HL-60 (cell line): ENCODE data around the gene GUCA2A.
A peak's percentile ranks its signal among the peaks of the same experiment; 100 is the strongest.

Experiments used
- GABPA ChIP-seq: IDR thresholded peaks from 2 replicates; pipeline ENCODE4 v1.6.1; 2012; ENCODE audit warnings: low read depth
- POLR2AphosphoS5 ChIP-seq: IDR thresholded peaks from 2 replicates; pipeline ENCODE4 v1.6.1; 2012; ENCODE audit warnings: low read depth
- SPI1 ChIP-seq: IDR thresholded peaks from 2 replicates; pipeline ENCODE4 v1.6.1; 2012; ENCODE audit warnings: low read depth, mild to moderate bottlenecking, borderline replicate concordance
- TF ChIP-seq, protein P1 (sequence below): IDR thresholded peaks from one replicate; pipeline ENCODE4 v1.5.1; 2011; ENCODE audit warnings: low read length, control low read depth, inconsistent platforms; ENCODE audit not compliant: insufficient read depth
- TF ChIP-seq, protein P2 (sequence below): IDR thresholded peaks from 2 replicates; pipeline ENCODE4 v1.6.1; 2012; ENCODE audit warnings: low read depth; ENCODE audit not compliant: insufficient replicate concordance

DNA sequence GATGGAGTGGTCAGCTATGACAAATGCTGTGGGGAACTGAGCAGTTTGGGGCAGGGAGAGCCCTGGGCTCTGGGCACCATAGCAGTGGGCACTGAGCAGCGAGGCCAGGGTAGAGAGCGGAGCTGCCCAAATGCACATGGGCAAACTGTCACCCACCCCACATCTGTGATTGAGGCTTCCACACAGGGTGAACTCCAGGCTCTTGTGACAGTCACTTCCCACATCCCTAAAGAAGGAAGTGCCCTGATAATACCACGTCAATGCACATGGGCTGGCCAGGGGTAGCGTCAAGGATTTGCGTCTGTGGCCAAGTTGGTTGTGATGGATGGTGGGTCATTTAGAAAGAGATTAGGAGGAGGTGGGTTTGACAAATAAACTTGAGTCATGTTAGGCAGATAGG lies 13.9 kb downstream of the GUCA2A start:
- TF ChIP-seq, protein P1, sequence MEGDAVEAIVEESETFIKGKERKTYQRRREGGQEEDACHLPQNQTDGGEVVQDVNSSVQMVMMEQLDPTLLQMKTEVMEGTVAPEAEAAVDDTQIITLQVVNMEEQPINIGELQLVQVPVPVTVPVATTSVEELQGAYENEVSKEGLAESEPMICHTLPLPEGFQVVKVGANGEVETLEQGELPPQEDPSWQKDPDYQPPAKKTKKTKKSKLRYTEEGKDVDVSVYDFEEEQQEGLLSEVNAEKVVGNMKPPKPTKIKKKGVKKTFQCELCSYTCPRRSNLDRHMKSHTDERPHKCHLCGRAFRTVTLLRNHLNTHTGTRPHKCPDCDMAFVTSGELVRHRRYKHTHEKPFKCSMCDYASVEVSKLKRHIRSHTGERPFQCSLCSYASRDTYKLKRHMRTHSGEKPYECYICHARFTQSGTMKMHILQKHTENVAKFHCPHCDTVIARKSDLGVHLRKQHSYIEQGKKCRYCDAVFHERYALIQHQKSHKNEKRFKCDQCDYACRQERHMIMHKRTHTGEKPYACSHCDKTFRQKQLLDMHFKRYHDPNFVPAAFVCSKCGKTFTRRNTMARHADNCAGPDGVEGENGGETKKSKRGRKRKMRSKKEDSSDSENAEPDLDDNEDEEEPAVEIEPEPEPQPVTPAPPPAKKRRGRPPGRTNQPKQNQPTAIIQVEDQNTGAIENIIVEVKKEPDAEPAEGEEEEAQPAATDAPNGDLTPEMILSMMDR, result no peak
- TF ChIP-seq GABPA (no peak), POLR2AphosphoS5 (no peak), SPI1 (peak; percentile 34; the same call in 1 of the 2 replicates)
- TF ChIP-seq, protein P2, sequence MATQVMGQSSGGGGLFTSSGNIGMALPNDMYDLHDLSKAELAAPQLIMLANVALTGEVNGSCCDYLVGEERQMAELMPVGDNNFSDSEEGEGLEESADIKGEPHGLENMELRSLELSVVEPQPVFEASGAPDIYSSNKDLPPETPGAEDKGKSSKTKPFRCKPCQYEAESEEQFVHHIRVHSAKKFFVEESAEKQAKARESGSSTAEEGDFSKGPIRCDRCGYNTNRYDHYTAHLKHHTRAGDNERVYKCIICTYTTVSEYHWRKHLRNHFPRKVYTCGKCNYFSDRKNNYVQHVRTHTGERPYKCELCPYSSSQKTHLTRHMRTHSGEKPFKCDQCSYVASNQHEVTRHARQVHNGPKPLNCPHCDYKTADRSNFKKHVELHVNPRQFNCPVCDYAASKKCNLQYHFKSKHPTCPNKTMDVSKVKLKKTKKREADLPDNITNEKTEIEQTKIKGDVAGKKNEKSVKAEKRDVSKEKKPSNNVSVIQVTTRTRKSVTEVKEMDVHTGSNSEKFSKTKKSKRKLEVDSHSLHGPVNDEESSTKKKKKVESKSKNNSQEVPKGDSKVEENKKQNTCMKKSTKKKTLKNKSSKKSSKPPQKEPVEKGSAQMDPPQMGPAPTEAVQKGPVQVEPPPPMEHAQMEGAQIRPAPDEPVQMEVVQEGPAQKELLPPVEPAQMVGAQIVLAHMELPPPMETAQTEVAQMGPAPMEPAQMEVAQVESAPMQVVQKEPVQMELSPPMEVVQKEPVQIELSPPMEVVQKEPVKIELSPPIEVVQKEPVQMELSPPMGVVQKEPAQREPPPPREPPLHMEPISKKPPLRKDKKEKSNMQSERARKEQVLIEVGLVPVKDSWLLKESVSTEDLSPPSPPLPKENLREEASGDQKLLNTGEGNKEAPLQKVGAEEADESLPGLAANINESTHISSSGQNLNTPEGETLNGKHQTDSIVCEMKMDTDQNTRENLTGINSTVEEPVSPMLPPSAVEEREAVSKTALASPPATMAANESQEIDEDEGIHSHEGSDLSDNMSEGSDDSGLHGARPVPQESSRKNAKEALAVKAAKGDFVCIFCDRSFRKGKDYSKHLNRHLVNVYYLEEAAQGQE, result no peak
